SH-SY5Y (cell line): ENCODE measurements around the gene GSTA1.
"Not testable (repeated sequence)": the region's sequence is repeated elsewhere in the genome, so short reads cannot be mapped to it uniquely, and the experiment has no call there.

Experiments
- GATA2 ChIP-seq: IDR thresholded peaks from 2 replicates; pipeline ENCODE4 v1.6.1; 2011; ENCODE audit warnings: mild to moderate bottlenecking, low read depth, low read length
- GATA3 ChIP-seq: IDR thresholded peaks from 2 replicates; pipeline ENCODE4 v1.6.1; 2011; ENCODE audit warnings: low read depth, mild to moderate bottlenecking, low read length, moderate library complexity

GSTA1 gene

DNA sequence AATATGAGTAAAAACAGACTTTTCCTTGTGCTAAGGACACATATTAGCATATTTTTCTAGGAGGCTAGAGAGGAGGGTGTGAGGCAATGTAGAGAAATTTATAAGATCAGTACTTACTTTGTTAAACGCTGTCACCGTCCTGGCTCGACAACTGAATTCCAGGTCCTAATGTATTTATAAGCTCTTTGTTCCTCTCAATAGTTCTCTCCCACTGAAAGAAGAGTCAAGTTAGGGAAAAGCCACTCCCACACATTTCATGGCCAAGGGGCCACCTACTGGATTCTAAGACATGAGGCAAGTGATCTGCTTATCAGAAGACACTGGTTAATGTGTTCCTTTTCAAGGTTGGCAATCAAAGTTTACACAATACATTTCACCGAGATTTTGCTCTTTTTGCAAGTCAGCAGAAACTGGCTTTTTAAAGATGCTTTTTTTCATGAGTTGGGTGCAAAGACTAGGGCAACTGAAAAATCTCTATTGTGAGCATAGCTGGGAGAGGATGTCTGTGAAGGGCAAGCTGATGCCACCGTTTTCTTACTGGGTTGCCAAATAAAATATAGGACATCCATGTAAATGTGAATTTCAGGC is at the start of gene GSTA1:
TSS of gene GSTA1 (minus strand) at position 149 of the 588 bp plus-strand sequence. CDS start 4,549 bp downstream, outside the sequence.
- TF ChIP-seq GATA2, GATA3: not testable (repeated sequence)

DNA sequence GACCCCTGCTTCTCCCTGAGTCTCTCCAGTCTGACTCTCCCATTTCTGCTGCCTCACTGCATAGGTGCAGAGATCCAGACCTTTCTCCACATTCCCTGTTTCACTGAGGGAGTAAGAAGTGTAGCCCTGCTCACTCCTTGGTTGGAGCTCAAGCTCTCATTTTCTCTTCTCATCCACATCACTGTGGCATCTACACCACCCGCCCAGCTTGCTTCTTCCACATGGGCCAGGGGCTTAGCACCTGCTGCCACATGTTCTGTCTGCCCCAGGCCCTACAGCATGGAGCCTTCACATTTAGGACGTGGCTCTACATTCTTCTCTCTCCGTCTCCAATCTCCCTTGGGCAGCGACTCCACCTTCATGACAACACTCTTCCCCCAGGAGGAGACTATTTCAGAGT is 45.5 kb upstream of the GSTA1 start:
- TF ChIP-seq GATA2: no peak
- TF ChIP-seq GATA3: no peak

DNA sequence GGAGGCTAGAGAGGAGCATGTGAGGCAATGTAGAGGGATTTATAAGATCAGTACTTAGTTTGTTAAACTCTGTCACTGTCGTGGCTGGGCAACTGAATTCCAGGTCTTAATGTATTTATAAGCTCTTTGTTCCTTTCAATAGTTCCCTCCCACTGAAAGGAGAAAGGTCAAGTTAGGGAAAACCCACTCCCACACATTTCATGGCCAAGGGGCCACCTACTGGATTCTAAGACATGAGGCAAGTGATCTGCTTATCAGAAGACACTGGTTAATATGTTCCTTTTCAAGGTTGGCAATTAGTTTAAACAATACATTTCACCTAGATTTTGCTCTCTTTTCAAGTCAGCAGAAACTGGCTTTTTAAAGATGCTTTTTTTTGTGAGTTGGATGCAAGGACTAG is 42.4 kb upstream of the GSTA1 start:
- no peak for TF ChIP-seq GATA3
- no peak for TF ChIP-seq GATA2

DNA sequence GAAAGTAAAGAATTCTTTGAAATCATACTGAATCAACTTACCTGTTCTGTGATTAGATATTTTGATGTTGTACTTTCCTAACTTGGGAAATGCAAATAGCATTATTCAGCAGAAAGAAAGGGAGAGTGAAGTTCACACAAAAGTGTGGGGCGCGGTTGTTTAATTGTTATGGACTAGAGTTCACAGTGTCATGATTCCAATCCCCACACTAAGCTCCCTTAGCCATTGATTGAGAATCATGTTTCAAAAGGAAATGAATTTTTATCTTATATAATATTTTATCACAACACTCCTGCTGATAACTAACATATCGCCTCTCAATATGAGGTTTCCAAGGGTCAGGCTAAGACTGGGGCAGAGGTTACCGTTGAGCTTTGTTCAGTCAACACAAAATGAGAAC is 40.0 kb upstream of the GSTA1 start:
- TF ChIP-seq GATA2: no peak
- no peak for TF ChIP-seq GATA3

DNA sequence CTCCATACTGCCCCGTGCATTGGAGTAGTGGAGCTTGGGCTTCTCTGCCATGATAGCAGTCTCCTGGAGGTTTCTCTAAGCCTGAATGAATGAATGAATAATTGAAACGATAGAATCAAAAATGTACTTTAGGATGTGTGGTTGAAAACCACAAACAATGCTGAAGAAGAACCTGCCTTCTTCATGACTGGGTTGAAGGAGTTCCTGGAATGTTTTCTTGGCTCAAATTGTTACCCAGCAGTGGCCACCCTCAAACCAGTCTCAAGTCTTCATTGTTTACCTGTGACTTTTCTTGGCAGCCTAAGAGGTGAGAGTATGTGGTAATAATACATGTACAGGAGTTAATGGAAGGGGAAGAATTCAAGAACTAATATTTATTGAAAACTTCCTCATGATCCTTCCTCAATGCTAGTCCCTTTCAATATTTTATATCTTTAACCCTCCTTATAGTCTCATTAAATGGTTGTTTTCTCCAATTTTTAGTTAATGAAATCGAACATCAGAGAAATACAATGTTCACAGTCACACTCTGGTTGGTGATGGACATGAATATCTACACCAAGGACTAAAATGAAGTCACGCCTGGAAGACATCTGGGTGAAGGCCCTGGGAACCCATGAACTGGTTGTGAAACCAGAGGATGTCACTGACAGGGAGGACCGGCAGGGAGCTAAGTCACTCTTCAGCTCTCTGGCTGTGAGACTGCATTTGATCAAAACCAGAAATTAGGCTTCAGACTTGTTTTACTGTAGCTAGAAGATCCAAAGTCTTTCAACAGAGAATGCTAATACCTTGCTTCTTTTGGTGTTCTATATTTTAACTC is 37.4 kb upstream of the GSTA1 start, which contains the start of gene GSTA5:
TSS of gene GSTA5 (minus strand) at position 51 of the 823 bp plus-strand sequence.
- TF ChIP-seq GATA2 (no peak), GATA3 (no peak)

DNA sequence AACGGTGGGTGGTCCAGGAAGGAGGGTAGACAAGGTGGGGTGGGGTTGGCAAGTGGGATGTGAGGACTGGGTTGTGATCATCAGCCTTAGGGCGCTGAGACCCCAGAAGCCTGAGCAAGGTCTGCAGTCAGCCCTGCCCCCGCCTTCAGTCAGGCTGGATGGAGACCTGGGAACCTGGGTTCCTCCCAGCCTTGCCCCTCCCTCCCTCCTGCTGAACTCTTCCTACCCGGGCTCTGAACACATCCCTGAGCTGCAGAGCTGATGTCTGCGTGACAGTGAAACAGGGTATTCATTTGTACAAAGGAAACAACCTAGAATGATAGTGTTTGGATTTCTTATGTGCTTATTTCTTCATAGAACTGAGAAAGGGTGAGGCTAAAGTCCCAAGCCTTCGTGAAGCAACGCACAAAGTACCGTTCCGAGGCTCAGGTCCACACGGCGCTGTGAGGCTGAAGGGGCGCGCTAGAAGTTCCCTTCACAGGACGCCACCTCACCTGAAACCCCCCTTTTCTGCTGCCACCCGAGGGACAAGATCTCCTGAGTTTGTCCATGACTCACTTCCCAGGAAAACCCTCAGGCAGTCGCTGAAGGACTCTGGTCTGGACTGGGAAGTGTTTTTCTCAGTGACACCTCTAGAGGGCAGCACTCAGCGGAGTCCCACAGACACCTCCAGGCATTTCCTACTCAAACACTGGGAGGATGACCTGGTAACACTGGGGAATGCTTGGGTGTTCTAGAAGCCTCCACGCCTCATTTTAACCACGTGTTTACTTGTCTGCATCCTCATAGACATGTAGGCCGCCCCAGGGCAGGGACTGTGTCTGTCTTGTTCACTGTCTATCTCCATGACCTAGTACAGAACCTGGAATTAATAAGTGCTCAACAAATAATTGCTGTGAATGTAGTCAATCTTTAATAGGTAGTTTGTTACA is 35.8 kb upstream of the GSTA1 start:
- no peak for TF ChIP-seq GATA3
- TF ChIP-seq GATA2: no peak

DNA sequence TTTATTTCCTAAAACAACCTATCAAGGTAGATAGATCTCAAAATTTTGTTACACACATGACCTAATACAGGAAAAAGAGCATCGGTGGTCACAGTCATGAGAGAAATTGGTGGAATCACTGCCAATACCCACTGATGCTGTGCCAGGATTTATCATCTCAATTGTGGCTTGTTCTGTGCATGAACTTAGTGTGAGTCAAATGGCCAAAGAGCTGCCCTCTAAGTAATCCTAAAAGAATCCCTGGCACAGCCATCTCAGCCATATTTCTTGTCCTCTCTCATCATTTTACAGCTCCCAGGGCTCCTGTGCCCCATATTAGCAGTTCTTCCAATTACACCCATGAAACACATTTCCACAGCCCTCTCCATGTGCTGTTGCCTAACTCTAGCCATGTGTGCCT is 30.9 kb upstream of the GSTA1 start:
- no peak for TF ChIP-seq GATA2
- TF ChIP-seq GATA3: no peak

DNA sequence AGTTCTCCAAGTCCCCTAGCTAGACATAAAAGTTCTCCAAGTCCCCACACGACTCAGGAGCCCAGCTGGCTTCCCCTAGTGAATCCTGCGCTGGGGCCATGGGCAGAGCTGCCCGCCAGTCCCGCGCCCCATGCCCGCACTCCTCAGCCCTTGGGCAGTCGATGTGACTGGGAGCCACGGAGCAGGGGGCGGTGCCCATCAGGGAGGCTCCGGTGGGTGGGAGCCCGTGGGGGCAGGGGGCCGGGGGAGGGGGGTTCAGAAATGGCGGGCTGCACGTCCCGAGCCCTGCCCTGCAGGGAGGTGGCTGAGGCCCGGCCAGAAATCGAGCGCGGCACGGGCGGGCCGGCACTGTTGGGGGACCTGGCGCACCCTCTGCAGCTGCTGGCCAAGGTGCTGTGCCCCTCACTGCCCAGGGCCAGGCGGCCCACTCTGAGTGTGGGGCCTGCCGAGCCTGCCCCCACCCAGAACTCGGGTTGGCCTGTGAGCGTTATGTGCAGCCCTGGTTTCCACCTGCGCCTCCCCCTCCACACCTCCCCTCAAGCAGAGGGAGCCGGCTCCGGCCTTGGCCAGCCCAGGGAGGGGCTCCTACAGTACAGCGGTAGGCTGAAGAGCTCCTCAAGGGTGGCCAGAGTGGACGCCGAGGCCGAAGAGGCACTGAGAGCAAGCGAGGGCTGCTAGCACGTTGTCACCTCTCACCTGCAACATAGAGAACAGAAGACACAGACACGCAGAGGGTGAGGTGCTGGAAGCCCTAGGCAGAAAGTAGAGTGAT is 25.6 kb upstream of the GSTA1 start:
- TF ChIP-seq GATA2 (no peak), GATA3 (no peak)

DNA sequence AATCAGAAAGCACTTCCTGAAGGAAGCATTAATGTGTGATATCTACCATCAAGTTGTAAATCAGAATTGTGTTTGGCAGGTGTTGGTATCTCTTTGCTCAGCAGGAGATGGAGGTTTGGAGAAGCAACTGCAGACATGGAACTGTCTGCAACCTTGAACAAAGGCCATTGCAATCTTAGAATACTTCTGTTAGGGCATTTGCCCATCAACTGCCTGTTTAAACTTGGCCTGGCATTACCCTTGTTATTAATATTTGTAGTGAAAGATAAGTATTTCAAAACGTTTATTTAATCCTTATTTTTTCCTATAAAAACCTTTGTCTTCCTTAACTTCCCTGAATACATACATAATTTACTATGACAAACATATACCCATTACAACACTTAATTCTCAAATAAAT is 22.9 kb upstream of the GSTA1 start:
- TF ChIP-seq GATA3: no peak

DNA sequence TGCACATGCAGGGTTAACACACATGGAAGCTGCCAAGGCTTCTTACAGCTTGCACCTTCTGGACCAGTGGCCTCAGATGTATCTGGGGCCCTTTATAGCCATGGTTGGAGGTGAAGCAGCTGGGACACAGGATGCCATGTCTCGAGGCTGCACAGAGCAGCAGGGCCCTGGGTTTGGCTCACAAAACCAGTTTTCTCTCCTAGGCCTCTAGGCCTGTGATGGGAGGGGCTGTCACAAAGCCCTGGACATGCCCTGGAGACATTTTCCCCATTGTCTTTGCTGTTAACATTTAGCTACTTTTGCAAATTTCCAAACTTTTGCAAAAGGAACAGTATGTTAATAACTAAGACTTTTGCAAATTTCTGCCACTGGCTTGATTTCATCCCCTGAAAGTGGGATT is 18.2 kb upstream of the GSTA1 start:
- no peak for TF ChIP-seq GATA3
- no peak for TF ChIP-seq GATA2

DNA sequence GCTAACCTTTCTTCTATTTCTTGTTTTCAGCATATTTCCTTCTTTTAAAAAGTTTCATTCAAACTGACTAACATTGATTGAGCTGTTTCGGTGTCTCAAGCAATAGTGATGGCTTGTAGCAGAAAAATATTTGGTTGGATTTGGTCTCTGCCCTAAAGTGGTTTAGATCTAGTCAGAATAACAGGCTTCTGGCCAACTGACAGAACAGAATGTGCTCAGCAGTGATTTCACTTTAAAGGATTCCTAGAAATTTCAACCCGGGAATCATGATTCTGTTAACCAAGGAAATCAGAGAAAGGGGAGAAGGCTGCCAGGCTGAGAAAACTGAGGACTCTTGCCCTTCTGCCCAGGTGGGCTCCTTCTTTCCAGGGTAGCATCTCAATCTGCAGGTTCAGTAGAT is 16.6 kb upstream of the GSTA1 start:
- TF ChIP-seq GATA3 (no peak), GATA2 (no peak)

DNA sequence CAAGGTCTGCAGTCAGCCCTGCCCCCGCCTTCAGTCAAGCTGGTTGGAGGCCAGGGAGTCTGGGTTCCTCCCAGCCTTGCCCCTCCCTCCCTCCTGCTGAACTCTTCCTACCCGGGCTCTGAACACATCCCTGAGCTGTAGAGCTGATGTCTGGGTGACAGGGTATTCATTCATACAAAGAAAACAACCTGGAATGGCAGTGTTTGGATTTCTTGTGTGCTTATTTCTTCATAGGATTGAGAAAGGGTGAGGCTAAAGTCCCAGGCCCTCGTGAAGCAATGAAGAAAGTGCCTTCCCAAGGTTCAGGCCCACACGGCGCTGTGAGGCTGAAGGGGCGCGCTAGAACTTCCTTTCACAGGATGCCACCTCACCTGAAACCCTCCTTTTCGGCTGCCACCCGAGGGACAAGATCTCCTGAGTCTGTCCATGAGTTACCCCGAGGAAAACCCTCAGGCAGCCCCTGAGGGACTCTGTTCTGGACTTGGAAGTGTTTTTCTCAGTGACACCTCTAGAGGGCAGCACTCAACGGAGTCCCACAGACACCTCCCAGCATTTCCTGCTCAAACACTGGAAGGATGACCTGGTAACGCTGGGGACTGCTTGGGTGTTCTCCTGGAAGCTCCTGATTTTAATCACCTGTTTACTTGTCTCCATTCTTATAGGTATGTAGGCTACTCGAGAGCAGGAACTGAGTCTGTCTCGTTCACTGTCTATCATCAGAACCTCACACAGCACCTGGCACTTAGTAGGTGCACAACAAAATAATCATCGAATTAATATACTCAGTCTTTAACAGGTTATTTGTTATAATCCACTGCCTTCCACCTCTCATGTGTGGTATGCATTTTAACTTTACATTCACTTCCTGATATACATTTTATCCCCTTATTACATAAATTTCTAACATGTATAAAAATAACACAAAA is 11.8 kb upstream of the GSTA1 start:
- TF ChIP-seq GATA2: no peak

DNA sequence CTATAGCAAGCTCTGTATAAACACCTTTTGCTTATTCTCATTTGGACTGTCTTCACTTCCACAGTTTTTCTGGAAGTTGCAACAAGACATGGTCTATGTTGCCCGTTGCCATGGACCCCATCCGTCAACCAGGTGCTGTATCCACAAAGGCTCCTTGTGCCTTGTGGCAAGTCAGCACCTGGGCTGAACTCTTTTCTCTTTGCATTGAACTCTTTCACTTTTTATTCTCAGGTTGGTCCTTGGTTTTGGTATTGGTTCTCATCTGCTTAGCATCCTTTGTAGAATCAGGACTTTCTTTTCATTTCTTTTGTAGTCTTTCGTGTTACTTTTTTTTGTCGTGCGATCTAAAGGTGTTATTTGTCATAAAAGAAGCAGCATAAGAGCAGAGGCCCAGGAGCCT is 5.0 kb upstream of the GSTA1 start:
- TF ChIP-seq GATA2: no peak
- no peak for TF ChIP-seq GATA3
